ENCODE data around the gene RAPGEF1. TPM values are rescaled to one million over a fixed set of nuclear protein-coding genes. Genes with fewer than 3 reads are reported as not detected.

Gene RAPGEF1
- polyA plus RNA-seq, 2 donors, result 9.0 to 11.0 TPM

- no peaks in the 10 kb centered on the region for H3K9me3 ChIP-seq (ENCODE audit: control insufficient read depth in 2 of 2, insufficient read depth in 1 of 2, low read depth in 1 of 2, low read length in 1 of 2)
- H3K4me1 ChIP-seq (ENCODE audit: control insufficient read depth in 2 of 2, insufficient read depth in 2 of 2, low read length in 1 of 2), result peaks cover 0 to 3% of the 10 kb centered on the region in 2 donors
- H3K27me3 ChIP-seq (ENCODE audit: control insufficient read depth in 1 of 2, insufficient read depth in 2 of 2, low read length in 2 of 2), result no peaks in the 10 kb centered on the region
- WGBS, 2 donors, result 61 to 63% methylated on average over 5 of the region's 5 CpGs
- peaks cover 0 to 5% of the 10 kb centered on the region in 2 donors for H3K36me3 ChIP-seq (ENCODE audit: control insufficient read depth in 2 of 2, insufficient read depth in 2 of 2, low read length in 1 of 2)
- no peak overlapping the region for H3K27ac ChIP-seq (ENCODE audit: low read depth in 2 of 2, low read length in 1 of 2)
- H3K4me3 ChIP-seq (ENCODE audit: low read depth in 1 of 2, low read length in 2 of 2), result no peak overlapping the region
Measured at GRCh38 chr9:131723632-131724031, 16.2 kb downstream of the RAPGEF1 start.

DNA sequence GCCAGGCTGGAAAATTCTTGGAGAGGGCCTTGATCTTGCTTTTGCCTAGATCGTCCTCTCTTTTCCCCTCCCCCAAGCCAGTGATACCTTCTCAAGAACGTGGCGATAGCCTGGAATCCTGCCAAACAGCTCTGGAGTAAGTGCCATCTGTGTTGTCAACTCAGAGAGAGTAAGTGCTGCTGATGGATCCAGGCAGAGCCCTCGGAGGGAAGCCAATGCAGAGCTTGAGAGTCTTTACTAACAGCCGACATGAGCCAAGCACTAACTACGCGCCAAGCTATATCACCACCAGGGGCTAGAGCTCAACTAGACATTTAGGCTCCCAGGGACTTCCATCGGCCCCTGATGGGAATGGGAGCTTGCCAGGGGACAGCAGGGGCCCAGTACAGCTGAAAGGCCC is 17.6 kb downstream of the RAPGEF1 start:
- Histone ChIP-seq H3K36me3 (ENCODE audit: control insufficient read depth in 2 of 2, insufficient read depth in 2 of 2, low read length in 1 of 2) (peaks cover under 1 to 5% of the 10 kb centered on the region in 2 donors), H3K27ac (ENCODE audit: low read depth in 2 of 2, low read length in 1 of 2) (no peak overlapping the region), H3K4me3 (ENCODE audit: low read depth in 1 of 2, low read length in 2 of 2) (no peak overlapping the region), H3K27me3 (ENCODE audit: control insufficient read depth in 1 of 2, insufficient read depth in 2 of 2, low read length in 2 of 2) (no peaks in the 10 kb centered on the region), H3K9me3 (ENCODE audit: control insufficient read depth in 2 of 2, insufficient read depth in 1 of 2, low read depth in 1 of 2, low read length in 1 of 2) (no peaks in the 10 kb centered on the region), H3K4me1 (ENCODE audit: control insufficient read depth in 2 of 2, insufficient read depth in 2 of 2, low read length in 1 of 2) (peaks cover 0 to 3% of the 10 kb centered on the region in 2 donors)
- WGBS, 2 donors, result 68 to 71% methylated on average over 8 of the region's 8 CpGs

- H3K27me3 ChIP-seq (ENCODE audit: control insufficient read depth in 1 of 2, insufficient read depth in 2 of 2, low read length in 2 of 2), result no peaks in the 10 kb centered on the region
- H3K4me1 ChIP-seq (ENCODE audit: control insufficient read depth in 2 of 2, insufficient read depth in 2 of 2, low read length in 1 of 2), result peaks cover 0 to 3% of the 10 kb centered on the region in 2 donors
- no peak overlapping the region for H3K27ac ChIP-seq (ENCODE audit: low read depth in 2 of 2, low read length in 1 of 2)
- 94% methylated on average over 13 of the region's 13 CpGs for WGBS, 2 donors
- peaks cover 2 to 5% of the 10 kb centered on the region in 2 donors for H3K36me3 ChIP-seq (ENCODE audit: control insufficient read depth in 2 of 2, insufficient read depth in 2 of 2, low read length in 1 of 2)
- H3K9me3 ChIP-seq (ENCODE audit: control insufficient read depth in 2 of 2, insufficient read depth in 1 of 2, low read depth in 1 of 2, low read length in 1 of 2), result no peaks in the 10 kb centered on the region
- H3K4me3 ChIP-seq (ENCODE audit: low read depth in 1 of 2, low read length in 2 of 2), result no peak overlapping the region
Measured at GRCh38 chr9:131721076-131721475, 18.8 kb downstream of the RAPGEF1 start.

- WGBS, 2 donors, result 79 to 86% methylated on average over 6 of the region's 6 CpGs
- H3K9me3 ChIP-seq (ENCODE audit: control insufficient read depth in 2 of 2, insufficient read depth in 1 of 2, low read depth in 1 of 2, low read length in 1 of 2), result no peaks in the 10 kb centered on the region
- no peak overlapping the region for H3K27ac ChIP-seq (ENCODE audit: low read depth in 2 of 2, low read length in 1 of 2)
- H3K4me3 ChIP-seq (ENCODE audit: low read depth in 1 of 2, low read length in 2 of 2), result no peak overlapping the region
- no peaks in the 10 kb centered on the region for H3K27me3 ChIP-seq (ENCODE audit: control insufficient read depth in 1 of 2, insufficient read depth in 2 of 2, low read length in 2 of 2)
- peaks cover under 1 to 3% of the 10 kb centered on the region in 2 donors for H3K4me1 ChIP-seq (ENCODE audit: control insufficient read depth in 2 of 2, insufficient read depth in 2 of 2, low read length in 1 of 2)
- H3K36me3 ChIP-seq (ENCODE audit: control insufficient read depth in 2 of 2, insufficient read depth in 2 of 2, low read length in 1 of 2), result peaks cover 2 to 5% of the 10 kb centered on the region in 2 donors
Measured at GRCh38 chr9:131720330-131720729, 19.5 kb downstream of the RAPGEF1 start.

DNA sequence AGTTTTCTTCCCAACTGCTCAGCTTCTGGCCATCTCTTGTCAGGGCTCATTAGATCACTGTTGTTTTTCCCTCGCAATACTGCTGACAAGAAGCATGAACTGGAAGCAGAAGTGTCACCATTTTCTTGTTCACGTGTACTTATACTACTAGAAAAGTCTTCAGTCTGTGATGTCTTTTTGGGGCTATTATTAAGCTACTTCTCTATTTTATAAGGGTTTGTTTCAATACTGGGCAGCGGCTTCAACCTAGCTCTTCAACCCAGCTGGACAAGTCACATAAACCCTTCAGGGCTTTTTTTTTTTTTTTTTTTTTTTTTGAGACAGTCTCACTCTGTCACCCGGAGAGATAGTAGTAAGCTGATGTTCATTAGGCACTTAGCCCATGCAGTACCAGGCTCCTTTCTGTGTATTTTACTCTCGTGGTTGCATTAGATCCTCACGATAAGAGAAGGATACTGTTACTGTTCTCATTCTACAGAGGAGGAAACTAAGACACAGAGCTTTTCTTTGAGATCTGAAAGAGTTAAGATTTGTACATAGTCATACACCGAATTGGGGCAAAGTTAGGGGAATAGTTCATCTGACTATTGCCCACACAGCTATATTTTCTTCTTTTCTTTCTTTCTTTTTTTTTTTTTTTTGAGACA is 20.5 kb downstream of the RAPGEF1 start:
- Histone ChIP-seq H3K9me3 (ENCODE audit: control insufficient read depth in 2 of 2, insufficient read depth in 1 of 2, low read depth in 1 of 2, low read length in 1 of 2) (no peaks in the 10 kb centered on the region), H3K27me3 (ENCODE audit: control insufficient read depth in 1 of 2, insufficient read depth in 2 of 2, low read length in 2 of 2) (no peaks in the 10 kb centered on the region), H3K4me1 (ENCODE audit: control insufficient read depth in 2 of 2, insufficient read depth in 2 of 2, low read length in 1 of 2) (peaks cover 3 to 4% of the 10 kb centered on the region in 2 donors), H3K27ac (ENCODE audit: low read depth in 2 of 2, low read length in 1 of 2) (no peak overlapping the region), H3K36me3 (ENCODE audit: control insufficient read depth in 2 of 2, insufficient read depth in 2 of 2, low read length in 1 of 2) (peaks cover 2 to 5% of the 10 kb centered on the region in 2 donors), H3K4me3 (ENCODE audit: low read depth in 1 of 2, low read length in 2 of 2) (no peak overlapping the region)
- WGBS, 2 donors, result 44 to 56% methylated on average over 7 of the region's 7 CpGs

GRCh38 chr9:131717719-131718460 is 22.0 kb downstream of the RAPGEF1 start:
- WGBS, 2 donors, result 78 to 90% methylated on average over 14 of the region's 14 CpGs
- Histone ChIP-seq H3K4me1 (ENCODE audit: control insufficient read depth in 2 of 2, insufficient read depth in 2 of 2, low read length in 1 of 2) (peaks cover 6 to 9% of the 10 kb centered on the region in 2 donors), H3K4me3 (ENCODE audit: low read depth in 1 of 2, low read length in 2 of 2) (no peak overlapping the region), H3K9me3 (ENCODE audit: control insufficient read depth in 2 of 2, insufficient read depth in 1 of 2, low read depth in 1 of 2, low read length in 1 of 2) (no peaks in the 10 kb centered on the region), H3K36me3 (ENCODE audit: control insufficient read depth in 2 of 2, insufficient read depth in 2 of 2, low read length in 1 of 2) (peaks cover 2 to 5% of the 10 kb centered on the region in 2 donors), H3K27ac (ENCODE audit: low read depth in 2 of 2, low read length in 1 of 2) (no peak overlapping the region), H3K27me3 (ENCODE audit: control insufficient read depth in 1 of 2, insufficient read depth in 2 of 2, low read length in 2 of 2) (no peaks in the 10 kb centered on the region)

DNA sequence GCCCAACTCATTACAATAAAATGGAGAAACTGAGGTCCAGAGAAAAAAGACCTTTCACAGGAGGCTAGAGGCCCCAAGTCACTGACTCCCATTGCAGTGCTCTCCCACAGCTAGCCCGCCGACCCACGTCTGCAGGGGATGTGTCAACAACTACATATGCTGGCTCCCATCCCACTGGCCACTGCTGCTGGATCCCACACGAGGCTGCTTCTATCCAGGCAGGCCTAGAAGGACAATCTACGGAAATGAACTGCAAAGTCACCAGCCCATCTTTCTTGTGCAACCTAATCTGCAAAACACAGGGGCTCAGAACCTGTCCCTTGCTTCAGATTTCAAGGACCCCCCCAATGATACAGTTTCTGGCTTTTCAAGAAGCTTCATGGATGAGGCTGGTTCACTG is 24.0 kb downstream of the RAPGEF1 start:
- Histone ChIP-seq H3K36me3 (ENCODE audit: control insufficient read depth in 2 of 2, insufficient read depth in 2 of 2, low read length in 1 of 2) (peaks cover under 1 to 2% of the 10 kb centered on the region in 2 donors), H3K9me3 (ENCODE audit: control insufficient read depth in 2 of 2, insufficient read depth in 1 of 2, low read depth in 1 of 2, low read length in 1 of 2) (no peaks in the 10 kb centered on the region), H3K27ac (ENCODE audit: low read depth in 2 of 2, low read length in 1 of 2) (no peak overlapping the region), H3K4me3 (ENCODE audit: low read depth in 1 of 2, low read length in 2 of 2) (no peak overlapping the region), H3K4me1 (ENCODE audit: control insufficient read depth in 2 of 2, insufficient read depth in 2 of 2, low read length in 1 of 2) (peaks cover 6 to 12% of the 10 kb centered on the region in 2 donors), H3K27me3 (ENCODE audit: control insufficient read depth in 1 of 2, insufficient read depth in 2 of 2, low read length in 2 of 2) (no peaks in the 10 kb centered on the region)
- 64 to 69% methylated on average over 5 of the region's 5 CpGs for WGBS, 2 donors

DNA sequence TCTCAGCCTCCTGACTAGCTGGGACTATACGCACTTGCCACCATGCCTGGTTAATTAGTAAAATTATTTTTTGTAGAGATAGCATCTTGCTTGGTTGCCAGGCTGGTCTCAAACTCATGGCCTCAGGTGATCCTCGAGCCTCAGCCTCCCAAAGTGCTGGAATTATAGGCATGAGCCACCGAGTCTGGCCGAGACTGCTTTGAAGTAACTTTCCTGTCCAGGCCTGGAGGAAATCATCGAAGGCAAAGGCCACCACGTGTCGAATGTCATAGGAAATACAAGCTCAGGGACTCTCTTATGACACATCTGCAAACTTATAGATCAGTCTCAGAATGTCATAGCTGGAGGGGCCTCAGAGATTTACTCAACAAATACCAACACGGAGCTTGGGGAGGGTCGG is 25.1 kb downstream of the RAPGEF1 start:
- Histone ChIP-seq H3K9me3 (ENCODE audit: control insufficient read depth in 2 of 2, insufficient read depth in 1 of 2, low read depth in 1 of 2, low read length in 1 of 2) (no peaks in the 10 kb centered on the region), H3K27me3 (ENCODE audit: control insufficient read depth in 1 of 2, insufficient read depth in 2 of 2, low read length in 2 of 2) (no peaks in the 10 kb centered on the region), H3K4me1 (ENCODE audit: control insufficient read depth in 2 of 2, insufficient read depth in 2 of 2, low read length in 1 of 2) (peaks cover 6 to 12% of the 10 kb centered on the region in 2 donors), H3K4me3 (ENCODE audit: low read depth in 1 of 2, low read length in 2 of 2) (no peak overlapping the region), H3K27ac (ENCODE audit: low read depth in 2 of 2, low read length in 1 of 2) (peak overlapping the region; percentile 77 to 87), H3K36me3 (ENCODE audit: control insufficient read depth in 2 of 2, insufficient read depth in 2 of 2, low read length in 1 of 2) (peaks cover 0 to 2% of the 10 kb centered on the region in 2 donors)
- WGBS, 2 donors, result 73 to 83% methylated on average over 9 of the region's 9 CpGs

GRCh38 chr9:131714161-131714646 is 25.7 kb downstream of the RAPGEF1 start:
- 21 to 38% methylated on average over 10 of the region's 10 CpGs for WGBS, 2 donors
- Histone ChIP-seq H3K27me3 (ENCODE audit: control insufficient read depth in 1 of 2, insufficient read depth in 2 of 2, low read length in 2 of 2) (no peaks in the 10 kb centered on the region), H3K27ac (ENCODE audit: low read depth in 2 of 2, low read length in 1 of 2) (peak overlapping the region; percentile 77 to 87), H3K9me3 (ENCODE audit: control insufficient read depth in 2 of 2, insufficient read depth in 1 of 2, low read depth in 1 of 2, low read length in 1 of 2) (no peaks in the 10 kb centered on the region), H3K4me3 (ENCODE audit: low read depth in 1 of 2, low read length in 2 of 2) (no peak overlapping the region), H3K36me3 (ENCODE audit: control insufficient read depth in 2 of 2, insufficient read depth in 2 of 2, low read length in 1 of 2) (peaks cover 0 to 2% of the 10 kb centered on the region in 2 donors), H3K4me1 (ENCODE audit: control insufficient read depth in 2 of 2, insufficient read depth in 2 of 2, low read length in 1 of 2) (peaks cover 6 to 12% of the 10 kb centered on the region in 2 donors)
